NCI-H128 (cell line): ENCODE results near the gene CYTH2.
A peak's percentile ranks its signal among the peaks of the same experiment; 100 is the strongest.
"Not testable (repeated sequence)": the region's sequence is repeated elsewhere in the genome, so short reads cannot be mapped to it uniquely, and the experiment has no call there.

Experiments used
- DNase-seq: peaks from one replicate; lab custom pipeline; 2025; ENCODE audit not compliant: unreplicated experiment; lab: John Stamatoyannopoulos, UW

CYTH2 gene

GRCh38 chr19:48511321-48511731 lies 42.2 kb downstream of the CYTH2 start:
- DNase-seq: no peak

DNA sequence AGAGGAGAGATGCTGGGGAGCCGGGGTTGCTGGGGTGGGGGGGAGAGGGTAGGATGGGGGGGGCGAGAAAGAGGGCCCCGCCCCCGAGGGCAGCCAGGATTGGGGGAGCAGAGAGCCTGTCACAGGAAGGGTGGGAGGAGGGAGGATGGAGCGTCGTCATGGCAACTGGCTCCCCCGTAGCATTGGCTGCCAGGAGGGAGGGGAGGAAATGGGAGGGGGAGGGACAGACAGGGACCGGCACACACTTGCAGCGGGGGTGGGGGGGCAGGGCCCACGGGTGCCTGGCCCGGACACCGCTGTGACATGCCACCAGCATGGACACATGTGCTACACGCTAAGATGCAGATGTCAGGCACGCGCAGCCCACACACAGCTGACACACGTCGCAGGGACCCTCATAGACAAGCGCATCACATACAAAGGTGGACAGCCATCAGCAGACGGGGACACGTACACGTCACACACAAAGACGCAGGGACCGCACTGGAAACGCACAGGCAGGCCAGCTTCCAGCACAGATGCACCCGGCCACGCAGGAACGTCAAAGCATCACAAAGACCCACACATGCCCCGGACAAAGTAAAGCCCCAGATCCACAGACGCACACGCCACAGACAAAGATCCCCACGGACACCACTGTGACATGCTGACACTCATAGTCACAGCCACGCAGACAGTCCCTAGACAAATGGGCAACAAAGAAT lies 42.8 kb downstream of the CYTH2 start, which contains the start of gene LMTK3:
Gene LMTK3 (minus strand): TSS at position 36 of the 704 bp plus-strand sequence. CDS start 259 bp downstream, outside the sequence.
- peak; percentile 40 for DNase-seq

DNA sequence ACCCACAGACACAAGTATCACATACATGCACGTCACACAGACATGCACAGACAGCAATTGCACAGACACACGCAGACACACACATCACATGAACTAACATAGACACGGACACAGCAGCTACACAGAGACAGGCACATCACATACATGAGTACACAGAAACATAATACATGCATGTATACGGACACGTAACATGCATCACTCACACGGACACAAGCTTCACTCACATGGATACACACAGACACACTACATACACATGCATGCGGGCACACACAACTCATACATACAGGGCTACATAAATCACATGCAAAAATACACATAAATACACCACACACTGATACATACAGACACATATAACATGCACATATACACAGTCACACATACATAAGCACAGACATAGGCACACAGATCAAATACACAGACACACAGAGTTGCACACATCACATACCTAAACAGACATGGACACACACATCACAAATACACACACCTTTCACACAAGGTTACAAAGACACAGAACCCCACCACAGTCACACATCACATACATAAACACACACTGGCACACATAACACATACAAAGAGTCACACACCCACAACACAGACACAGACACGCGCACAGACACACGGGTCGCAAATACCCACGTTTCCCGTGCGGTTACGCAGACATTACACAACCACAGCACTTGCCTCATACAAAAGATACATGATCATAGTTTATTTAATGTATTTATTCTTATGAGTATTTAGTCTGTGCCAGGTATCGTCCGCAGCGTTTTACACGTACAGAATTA lies 43.5 kb downstream of the CYTH2 start:
- no peak for DNase-seq

DNA sequence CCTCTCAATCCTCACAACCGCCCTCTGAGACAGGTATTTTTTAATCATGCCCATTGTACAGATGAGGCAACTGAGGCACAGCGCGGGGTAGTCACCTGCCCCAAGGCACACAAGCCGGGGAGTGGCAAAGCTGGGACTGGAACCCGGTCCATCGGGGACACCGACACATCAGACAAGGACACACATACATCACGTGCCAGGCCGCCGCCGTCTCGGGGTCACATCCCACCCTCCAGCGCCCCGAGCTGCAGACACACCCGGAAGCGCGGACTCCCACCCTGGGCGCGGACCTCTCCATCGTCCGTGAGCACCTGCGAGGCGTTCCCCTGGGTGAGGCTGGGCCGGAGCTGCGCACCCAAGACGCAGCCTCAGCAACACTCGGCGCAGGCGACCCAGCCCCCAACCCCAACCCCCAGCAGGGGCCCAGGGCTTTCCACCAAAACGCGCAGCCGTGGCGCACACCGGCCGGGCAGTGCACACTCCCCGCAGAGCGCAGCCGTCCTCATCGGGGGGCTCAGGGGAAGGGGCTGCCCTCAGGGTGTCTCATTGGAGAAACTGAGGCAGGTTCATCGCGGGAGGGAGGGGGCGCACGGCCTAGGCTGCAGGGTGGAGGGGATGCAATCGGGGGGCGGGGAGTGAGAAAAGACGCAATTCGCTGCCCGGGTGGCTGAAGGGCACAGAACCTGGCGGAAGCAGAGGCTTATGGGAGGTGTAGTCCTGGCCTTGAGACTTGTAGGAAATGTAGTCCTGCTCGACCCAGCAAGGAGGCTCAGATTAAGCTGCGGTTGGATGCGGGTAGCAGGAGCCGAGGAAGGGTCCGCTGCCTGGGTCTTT lies 44.3 kb downstream of the CYTH2 start:
- DNase-seq: peak; percentile 27

DNA sequence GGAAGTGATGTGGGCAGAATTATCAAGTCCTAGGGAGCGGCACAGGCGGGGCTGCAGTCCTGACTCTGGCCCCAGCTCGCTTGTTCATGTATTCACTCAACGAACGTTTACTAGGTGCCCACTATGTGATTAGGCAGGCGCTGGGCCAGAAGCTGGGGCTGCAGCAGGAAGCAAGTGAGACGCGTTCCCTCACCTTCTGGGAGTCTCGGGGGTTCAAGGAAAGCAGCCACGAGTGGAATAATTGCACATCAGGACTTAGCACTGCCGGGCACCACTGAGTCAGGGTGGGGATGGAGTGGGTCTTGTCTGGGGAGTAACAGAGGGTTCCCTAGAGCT lies 44.9 kb downstream of the CYTH2 start:
- no peak for DNase-seq

GRCh38 chr19:48516536-48516935 lies 47.4 kb downstream of the CYTH2 start:
- DNase-seq: no peak

- no peak for DNase-seq
These were observed 49.0 kb downstream of the CYTH2 start for GRCh38 chr19:48518207-48518606.

- not testable (repeated sequence) for DNase-seq
These were observed 50.3 kb downstream of the CYTH2 start for GRCh38 chr19:48519426-48519825.

GRCh38 chr19:48520134-48520533 lies 51.0 kb downstream of the CYTH2 start:
- DNase-seq: no peak

DNA sequence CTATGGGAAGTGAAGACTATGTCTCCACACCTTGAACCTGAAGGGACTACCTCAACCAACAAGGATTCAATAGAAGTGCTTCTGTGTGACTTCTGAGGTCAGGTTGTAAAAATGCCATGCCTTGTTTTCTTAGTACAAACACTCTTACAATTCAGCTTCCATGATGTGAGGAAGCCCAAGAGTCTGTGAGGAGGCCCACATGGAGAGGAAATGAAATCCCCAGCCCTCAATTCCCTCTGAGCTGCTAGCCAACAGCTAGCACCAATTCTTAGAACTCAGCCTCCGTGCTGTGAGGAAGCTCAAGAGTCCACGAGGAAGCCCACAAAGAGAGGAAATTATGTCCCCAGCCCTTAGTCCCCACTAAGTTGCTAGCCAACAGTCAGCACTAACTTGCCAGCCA lies 55.1 kb downstream of the CYTH2 start:
- no peak for DNase-seq

GRCh38 chr19:48524732-48525131 lies 55.6 kb downstream of the CYTH2 start:
- no peak for DNase-seq

- no peak for DNase-seq
These were observed 60.0 kb downstream of the CYTH2 start for GRCh38 chr19:48529156-48529555.

DNA sequence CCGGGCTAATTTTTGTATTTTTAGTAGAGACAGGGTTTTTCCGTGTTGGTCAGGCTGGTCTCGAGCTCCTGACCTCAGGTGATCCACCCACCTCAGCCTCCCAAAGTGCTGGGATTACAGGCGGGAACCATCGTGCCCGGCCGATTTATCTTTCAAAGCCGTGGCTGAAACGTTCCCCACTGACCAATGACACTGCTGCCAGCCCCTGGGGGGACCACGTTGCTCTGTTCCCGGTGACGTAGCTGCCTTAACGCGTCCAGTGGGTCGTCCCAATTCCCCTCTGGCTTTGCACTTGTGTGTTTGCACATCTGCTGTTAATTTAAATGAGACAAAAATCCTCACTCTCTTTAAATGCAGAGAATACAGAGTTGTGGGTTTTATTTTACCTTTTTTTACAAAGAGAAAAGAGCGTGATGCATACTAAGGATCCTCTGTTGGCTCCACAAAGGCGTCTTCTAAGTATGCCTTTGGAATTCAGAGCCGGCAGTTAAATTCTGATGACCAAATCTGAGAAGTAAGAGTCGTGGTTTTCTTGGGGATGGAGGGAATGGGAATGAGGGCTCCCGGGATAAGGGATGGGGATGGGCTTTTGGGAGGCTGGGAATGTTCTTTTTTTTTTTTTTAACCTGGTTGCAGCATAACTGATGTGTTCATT lies 61.0 kb downstream of the CYTH2 start:
- DNase-seq: no peak

- DNase-seq: no peak
These were observed 61.6 kb downstream of the CYTH2 start for GRCh38 chr19:48530770-48531169.
